A549 (cell line): ENCODE data around the gene PCDH9. TPM values are rescaled to one million over a fixed set of nuclear protein-coding genes. Genes with fewer than 3 reads are reported as not detected.

Experiments used
- ATAC-seq, 2 experiments: fragments of 200-7000 bp in 1 of 2; fragments of >200 bp in 1 of 2; cut with Nextera tagmentation in 1 of 2; cut with Tn5 transposase in 1 of 2; 3 replicates each; pipeline versions ENCODE4 v1.8.0 to v1.9.1; 2018 to 2020; ENCODE audit warnings: mild to moderate bottlenecking in 1 of 2, moderate library complexity in 1 of 2
- CTCF ChIA-PET: fragments of 300-600 bp; sonication (Branson Sonifier 250); formaldehyde crosslinking; extraction: SDS; loops from one replicate; lab custom pipeline; 2021; ENCODE audit warnings: antibody characterized with exemption, inconsistent platforms; lab: Yijun Ruan, JAX
- POLR2A ChIA-PET: fragments of 350-600 bp; formaldehyde crosslinking; extraction: SDS; loops from one replicate; lab custom pipeline; 2021; ENCODE audit warnings: antibody characterized with exemption, inconsistent platforms; lab: Yijun Ruan, JAX
- DNase-seq, 2 experiments: peaks; one replicate each; pipeline versions ENCODE4 v3.0.0 to v3.0.0-alpha.2; 2011 to 2016; ENCODE audit warnings: low read depth in 1 of 2, low spot score in 1 of 2
- FAIRE-seq: peaks from 2 replicates; lab custom pipeline; 2011; peaks lifted over from hg19 to GRCh38; lab: Jason Lieb, UNC
- H3K27ac ChIP-seq, 2 experiments: fragments of >200 bp; sonication (Bioruptor Twin); formaldehyde crosslinking; 3 replicates each; pipeline ENCODE4 v1.5.1; 2016 to 2017
- H3K4me1 ChIP-seq: fragments of >200 bp; sonication (Bioruptor Twin); formaldehyde crosslinking; 3 replicates; pipeline ENCODE4 v1.6.1; 2016
- H3K4me2 ChIP-seq: fragments of >200 bp; sonication (Bioruptor Twin); formaldehyde crosslinking; 3 replicates; pipeline ENCODE4 v1.6.1; 2016
- H3K4me3 ChIP-seq: fragments of >200 bp; sonication (Bioruptor Twin); formaldehyde crosslinking; 3 replicates; pipeline ENCODE4 v1.5.1; 2016
- H3K9me3 ChIP-seq: fragments of >200 bp; sonication (Bioruptor Twin); formaldehyde crosslinking; 3 replicates; pipeline ENCODE4 v1.6.1; 2016
- EHF ChIP-seq: fragments of 250-450 bp; sonication (Bioruptor Pico); IDR thresholded peaks from 2 replicates; pipeline ENCODE4 v1.5.0; 2020; ENCODE audit warnings: mild to moderate bottlenecking
- EP300 ChIP-seq, 2 experiments: fragments of >200 bp; sonication (Bioruptor Twin); formaldehyde crosslinking; IDR thresholded peaks; 2 replicates in 1 of 2; 3 replicates in 1 of 2; pipeline ENCODE4 v1.6.1; 2016 to 2017
- FOSL2 ChIP-seq, 2 experiments: fragments of 450-650 bp in 1 of 2; fragments of >200 bp in 1 of 2; sonication (Bioruptor Twin) in 1 of 2; formaldehyde crosslinking; IDR thresholded peaks; 2 replicates each; pipeline versions ENCODE4 v1.5.0 to v1.6.1; 2016 to 2020; ENCODE audit warnings: mild to moderate bottlenecking in 1 of 2, moderate library complexity in 1 of 2
- FOXS1 ChIP-seq: fragments of 250-450 bp; sonication (Bioruptor Pico); IDR thresholded peaks from 2 replicates; pipeline ENCODE4 v1.5.0; 2020; ENCODE audit warnings: mild to moderate bottlenecking, moderate library complexity
- GATA3 ChIP-seq: IDR thresholded peaks from 2 replicates; pipeline ENCODE4 v1.6.1; 2012; ENCODE audit warnings: borderline replicate concordance
- HEYL ChIP-seq: fragments of 250-450 bp; sonication (Bioruptor Pico); IDR thresholded peaks from 2 replicates; pipeline ENCODE4 v1.8.0; 2021; ENCODE audit warnings: mild to moderate bottlenecking, moderate library complexity
- HOXB13 ChIP-seq: fragments of 250-450 bp; sonication (Bioruptor Pico); IDR thresholded peaks from 2 replicates; pipeline ENCODE4 v1.5.0; 2020; ENCODE audit warnings: low read depth, mild to moderate bottlenecking, moderate library complexity
- HOXB5 ChIP-seq: fragments of 250-450 bp; sonication (Bioruptor Pico); IDR thresholded peaks from 2 replicates; pipeline ENCODE4 v1.5.0; 2020; ENCODE audit warnings: mild to moderate bottlenecking, moderate library complexity
- KDM5A ChIP-seq: fragments of 200-600 bp; sonication (generic); IDR thresholded peaks from 2 replicates; pipeline ENCODE4 v1.6.1; 2016; ENCODE audit warnings: antibody characterized with exemption, mild to moderate bottlenecking
- MAFK ChIP-seq: fragments of 450-650 bp; IDR thresholded peaks from 2 replicates; pipeline ENCODE4 v1.6.1; 2014; ENCODE audit not compliant: partially characterized antibody
- NFE2L2 ChIP-seq: fragments of 150-350 bp; conservative IDR thresholded peaks from 2 replicates; pipeline ENCODE4 v1.6.1; 2014; ENCODE audit warnings: low read length
- RAD21 ChIP-seq, 2 experiments: fragments of >200 bp in 1 of 2; sonication (Bioruptor Twin) in 1 of 2; formaldehyde crosslinking in 1 of 2; IDR thresholded peaks in 1 of 2; conservative IDR thresholded peaks in 1 of 2; 2 replicates in 1 of 2; 3 replicates in 1 of 2; pipeline ENCODE4 v1.6.1; 2012 to 2018; ENCODE audit warnings: inconsistent platforms in 1 of 2
- RFX5 ChIP-seq: fragments of 450-650 bp; IDR thresholded peaks from 2 replicates; pipeline ENCODE4 v1.7.1; 2014; ENCODE audit warnings: antibody characterized with exemption, mild to moderate bottlenecking, moderate library complexity
- SMC3 ChIP-seq: fragments of >200 bp; sonication (Bioruptor Twin); formaldehyde crosslinking; IDR thresholded peaks from 3 replicates; pipeline ENCODE4 v1.6.1; 2018; ENCODE audit warnings: inconsistent platforms
- TP53 ChIP-seq: fragments of 250-450 bp; sonication (Bioruptor Pico); IDR thresholded peaks from 2 replicates; pipeline ENCODE4 v1.5.0; 2021; ENCODE audit warnings: mild to moderate bottlenecking, moderate library complexity
- ZC3H11A ChIP-seq: fragments of 450-650 bp; IDR thresholded peaks from 2 replicates; pipeline ENCODE4 v1.6.1; 2014; ENCODE audit warnings: antibody characterized with exemption, mild to moderate bottlenecking
- ZFP36 ChIP-seq: fragments of 450-650 bp; IDR thresholded peaks from 2 replicates; pipeline ENCODE4 v1.6.1; 2014; ENCODE audit warnings: borderline replicate concordance; ENCODE audit not compliant: partially characterized antibody
- ZNF302 ChIP-seq: fragments of 250-450 bp; sonication (Bioruptor Pico); IDR thresholded peaks from 2 replicates; pipeline ENCODE4 v1.9.0; 2021; ENCODE audit warnings: inconsistent platforms, mild to moderate bottlenecking, moderate library complexity
- ZSCAN20 ChIP-seq: fragments of 250-450 bp; sonication (Bioruptor Pico); IDR thresholded peaks from 2 replicates; pipeline ENCODE4 v1.8.0; 2022; ENCODE audit warnings: mild to moderate bottlenecking, moderate library complexity
- WGBS: methylation state at CpG from one replicate; pipeline ENCODE4 v1.1.6; 2017; ENCODE audit errors: missing lambda C conversion rate; 5-methylcytosine and 5-hydroxymethylcytosine counted together
- polyA plus RNA-seq, 4 experiments: library from polyadenylated mRNA; depleted of rRNA in 3 of 4; stranded (reverse); fragments of >200 nt; fragmentation: RNase III in 1 of 4; extraction: RNeasy Plus Mini Kit Qiagen cat#74134 plus additional on column Dnase treatment in 1 of 4; gene quantifications; 2 replicates in 3 of 4; 3 replicates in 1 of 4; pipeline ENCODE4 v1.2.3, GENCODE V29; 2011 to 2017
- TF ChIP-seq, protein P1 (sequence below): IDR thresholded peaks from 2 replicates; pipeline ENCODE4 v1.6.1; 2012; ENCODE audit warnings: low read depth, borderline replicate concordance
- TF ChIP-seq, protein P2 (sequence below): fragments of >200 bp; sonication (Bioruptor Twin); formaldehyde crosslinking; IDR thresholded peaks from 3 replicates; pipeline ENCODE4 v1.6.1; 2016
- TF ChIP-seq, protein P3 (sequence below): fragments of >200 bp; sonication (Bioruptor Twin); formaldehyde crosslinking; IDR thresholded peaks from 3 replicates; pipeline ENCODE4 v1.5.1; 2016
- TF ChIP-seq, protein P4 (sequence below): fragments of 250-450 bp; sonication (Bioruptor Pico); IDR thresholded peaks from 2 replicates; pipeline ENCODE4 v1.5.0; 2020; ENCODE audit warnings: low read depth, mild to moderate bottlenecking, moderate library complexity

Gene PCDH9
- polyA plus RNA-seq, 2 of the 4 experiments (the other 2 are of a cell fraction): 16.0 to 29.5 TPM

DNA sequence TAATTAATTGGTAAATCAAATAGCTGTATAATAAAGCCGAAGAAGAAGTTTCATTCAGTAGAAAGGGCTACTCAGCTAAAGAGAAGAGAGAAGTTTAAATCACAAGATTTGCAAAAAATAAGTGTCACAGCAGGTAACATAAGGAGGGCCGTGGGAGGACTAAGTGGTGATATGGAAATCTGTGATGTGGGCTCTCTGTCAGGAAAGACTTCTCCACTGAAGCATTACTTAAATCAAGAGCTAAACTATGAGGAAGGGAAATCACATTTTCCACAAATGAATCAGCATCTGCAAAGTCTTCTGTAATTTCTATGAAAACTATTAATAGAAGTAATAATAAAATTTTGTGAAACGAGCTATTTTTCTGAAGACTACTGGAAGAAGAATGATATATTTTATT is 153.8 kb downstream of the PCDH9 start:
- POLR2A ChIA-PET: no interaction called here
- no peak overlapping the region for H3K4me3 ChIP-seq
- ATAC-seq: peak in 1 of 2 experiments; percentile 51; a peak in 2 of 6 replicates
- TF ChIP-seq RFX5 (no peak), ZSCAN20 (no peak), ZNF302 (no peak), ZC3H11A (no peak), FOXS1 (no peak), KDM5A (no peak), EP300 (IDR thresholded peaks at IDR 0.05) (no peak), NFE2L2 (no peak), GATA3 (no peak)
- TF ChIP-seq, protein P1, sequence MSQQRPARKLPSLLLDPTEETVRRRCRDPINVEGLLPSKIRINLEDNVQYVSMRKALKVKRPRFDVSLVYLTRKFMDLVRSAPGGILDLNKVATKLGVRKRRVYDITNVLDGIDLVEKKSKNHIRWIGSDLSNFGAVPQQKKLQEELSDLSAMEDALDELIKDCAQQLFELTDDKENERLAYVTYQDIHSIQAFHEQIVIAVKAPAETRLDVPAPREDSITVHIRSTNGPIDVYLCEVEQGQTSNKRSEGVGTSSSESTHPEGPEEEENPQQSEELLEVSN: no peak
- TF ChIP-seq, protein P2, sequence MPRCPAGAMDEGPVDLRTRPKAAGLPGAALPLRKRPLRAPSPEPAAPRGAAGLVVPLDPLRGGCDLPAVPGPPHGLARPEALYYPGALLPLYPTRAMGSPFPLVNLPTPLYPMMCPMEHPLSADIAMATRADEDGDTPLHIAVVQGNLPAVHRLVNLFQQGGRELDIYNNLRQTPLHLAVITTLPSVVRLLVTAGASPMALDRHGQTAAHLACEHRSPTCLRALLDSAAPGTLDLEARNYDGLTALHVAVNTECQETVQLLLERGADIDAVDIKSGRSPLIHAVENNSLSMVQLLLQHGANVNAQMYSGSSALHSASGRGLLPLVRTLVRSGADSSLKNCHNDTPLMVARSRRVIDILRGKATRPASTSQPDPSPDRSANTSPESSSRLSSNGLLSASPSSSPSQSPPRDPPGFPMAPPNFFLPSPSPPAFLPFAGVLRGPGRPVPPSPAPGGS: no peak
- TF ChIP-seq, all 56 proteins: peak for 0
- Histone ChIP-seq H3K4me1 (peaks cover 22% of the 10 kb centered on the region), H3K27ac (peak overlapping the region; percentile 7 to 65; a peak in 4 of 6 replicates), H3K4me2 (peak overlapping the region; percentile 78), H3K9me3 (no peaks in the 10 kb centered on the region)
- FAIRE-seq: no peak
- 45% methylated on average over 3 of the region's 3 CpGs for WGBS
- CTCF ChIA-PET: interaction anchor here (0.7 kb wide), 1 partner anchor 146 kb away, joined by 3 read pairs; no protein-coding TSS in a partner anchor
- no peak for DNase-seq

DNA sequence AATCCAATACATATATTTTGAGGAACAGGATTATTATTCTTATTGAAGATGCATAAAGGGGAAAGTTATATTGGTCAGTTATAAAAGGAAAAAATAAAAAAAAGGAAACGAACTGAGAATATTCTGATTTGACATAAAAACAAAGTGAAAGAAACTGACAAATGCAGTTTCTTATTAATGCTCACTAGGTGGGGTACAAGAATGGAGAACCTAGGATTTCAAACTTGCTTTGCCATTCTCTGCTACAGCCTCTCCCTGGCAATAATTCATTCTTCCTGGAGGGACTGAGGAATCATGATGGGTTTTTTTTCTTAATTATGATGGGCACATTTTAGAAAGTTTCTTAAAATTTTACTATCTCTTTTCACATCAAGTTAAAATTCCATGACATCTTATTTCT is 154.9 kb downstream of the PCDH9 start:
- no peaks in the 10 kb centered on the region for H3K9me3 ChIP-seq
- WGBS: 0% methylated on average over 1 of the region's 1 CpG
- POLR2A ChIA-PET: no interaction called here
- DNase-seq (peak in 1 of 2 experiments; percentile 50), ATAC-seq (peak in 1 of 2 experiments; percentile 65; a peak in 2 of 6 replicates), FAIRE-seq (no peak)
- peak overlapping the region; percentile 78 for H3K4me2 ChIP-seq
- 0 out of 3 replicates have a peak overlapping the region, but pooled peaks have one; percentile 19 for H3K4me3 ChIP-seq
- H3K4me1 ChIP-seq: peaks cover 30% of the 10 kb centered on the region
- TF ChIP-seq HOXB13 (no peak), SMC3 (peak; percentile 47; the same call in 1 of the 3 replicates), RAD21 (conservative IDR thresholded peaks at IDR 0.05 in 1 of 2, IDR thresholded peaks at IDR 0.05 in 1 of 2) (peak; percentile 46 to 60), HEYL (no peak)
- TF ChIP-seq, protein P3, sequence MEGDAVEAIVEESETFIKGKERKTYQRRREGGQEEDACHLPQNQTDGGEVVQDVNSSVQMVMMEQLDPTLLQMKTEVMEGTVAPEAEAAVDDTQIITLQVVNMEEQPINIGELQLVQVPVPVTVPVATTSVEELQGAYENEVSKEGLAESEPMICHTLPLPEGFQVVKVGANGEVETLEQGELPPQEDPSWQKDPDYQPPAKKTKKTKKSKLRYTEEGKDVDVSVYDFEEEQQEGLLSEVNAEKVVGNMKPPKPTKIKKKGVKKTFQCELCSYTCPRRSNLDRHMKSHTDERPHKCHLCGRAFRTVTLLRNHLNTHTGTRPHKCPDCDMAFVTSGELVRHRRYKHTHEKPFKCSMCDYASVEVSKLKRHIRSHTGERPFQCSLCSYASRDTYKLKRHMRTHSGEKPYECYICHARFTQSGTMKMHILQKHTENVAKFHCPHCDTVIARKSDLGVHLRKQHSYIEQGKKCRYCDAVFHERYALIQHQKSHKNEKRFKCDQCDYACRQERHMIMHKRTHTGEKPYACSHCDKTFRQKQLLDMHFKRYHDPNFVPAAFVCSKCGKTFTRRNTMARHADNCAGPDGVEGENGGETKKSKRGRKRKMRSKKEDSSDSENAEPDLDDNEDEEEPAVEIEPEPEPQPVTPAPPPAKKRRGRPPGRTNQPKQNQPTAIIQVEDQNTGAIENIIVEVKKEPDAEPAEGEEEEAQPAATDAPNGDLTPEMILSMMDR: peak; percentile 30
- peak overlapping the region in 1 of 2 experiments; percentile 46; a peak in 2 of 6 replicates for H3K27ac ChIP-seq
- CTCF ChIA-PET: no interaction called here

DNA sequence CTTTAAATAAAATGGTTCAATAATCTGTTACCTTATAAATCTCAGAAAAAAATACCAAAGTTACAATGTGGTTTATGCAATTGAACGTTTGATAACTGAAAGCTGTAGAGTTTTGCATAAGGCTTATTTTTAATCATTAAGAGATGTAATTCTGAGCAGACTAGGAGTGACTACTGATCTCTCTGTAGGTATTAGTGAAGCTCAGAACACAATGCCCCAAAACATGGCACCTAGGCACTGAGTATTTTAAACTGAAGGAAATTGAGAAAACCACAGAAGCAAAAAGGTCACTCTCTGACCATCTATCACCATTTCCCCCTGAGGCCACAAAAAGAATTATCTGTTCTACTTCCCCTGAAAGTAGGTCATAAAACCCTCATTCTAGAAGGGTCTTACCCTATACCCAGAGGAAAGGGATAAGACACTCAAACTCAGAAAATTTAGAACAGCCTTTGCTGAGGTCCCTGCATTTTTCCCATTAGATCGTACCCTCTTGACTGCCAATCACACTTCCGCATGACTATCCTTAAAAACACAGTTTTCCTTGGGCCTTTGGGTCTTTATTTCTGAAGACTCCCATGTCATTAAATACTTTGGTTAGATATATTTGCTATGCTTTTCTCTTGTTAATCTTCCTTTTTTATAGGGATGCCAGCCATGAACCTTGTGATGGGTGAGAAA is 158.1 kb downstream of the PCDH9 start:
- Histone ChIP-seq H3K4me2 (no peak overlapping the region), H3K4me1 (peaks cover 46% of the 10 kb centered on the region), H3K4me3 (no peak overlapping the region), H3K27ac (peak overlapping the region in 1 of 2 experiments; percentile 30; a peak in 1 of 6 replicates), H3K9me3 (no peaks in the 10 kb centered on the region)
- CTCF ChIA-PET: interaction anchor here (0.7 to 0.8 kb wide), 2 partner anchors 11 to 71 kb away, joined by 3 read pairs; no protein-coding TSS in a partner anchor
- POLR2A ChIA-PET: no interaction called here
- ATAC-seq (no peak), FAIRE-seq (no peak), DNase-seq (no peak)
- TF ChIP-seq FOSL2 (IDR thresholded peaks at IDR 0.05) (no peak), FOSL2 (CRISPR knock-in tag; IDR thresholded peaks at IDR 0.05) (no peak), TP53 (CRISPR knock-in tag) (no peak), HOXB5 (no peak), ZFP36 (no peak), EHF (CRISPR knock-in tag) (no peak), ZNF302 (no peak), SMC3 (no peak), MAFK (no peak)
- TF ChIP-seq, protein P4, sequence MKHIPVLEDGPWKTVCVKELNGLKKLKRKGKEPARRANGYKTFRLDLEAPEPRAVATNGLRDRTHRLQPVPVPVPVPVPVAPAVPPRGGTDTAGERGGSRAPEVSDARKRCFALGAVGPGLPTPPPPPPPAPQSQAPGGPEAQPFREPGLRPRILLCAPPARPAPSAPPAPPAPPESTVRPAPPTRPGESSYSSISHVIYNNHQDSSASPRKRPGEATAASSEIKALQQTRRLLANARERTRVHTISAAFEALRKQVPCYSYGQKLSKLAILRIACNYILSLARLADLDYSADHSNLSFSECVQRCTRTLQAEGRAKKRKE (CRISPR knock-in tag): no peak
- WGBS: 89% methylated on average over 3 of the region's 3 CpGs
